GM23248 (cell line): ENCODE results near the gene RITA1. TPM values are rescaled to one million over a fixed set of nuclear protein-coding genes. Genes with fewer than 3 reads are reported as not detected.
"Not testable (repeated sequence)": the region's sequence is repeated elsewhere in the genome, so short reads cannot be mapped to it uniquely, and the experiment has no call there.

Experiments
- DNase-seq: peaks from one replicate; pipeline ENCODE4 v3.0.0-alpha.2; 2015
- H2AFZ ChIP-seq: fragments of 200-600 bp; sonication (generic); 2 replicates; pipeline ENCODE4 v1.6.1; 2016; ENCODE audit warnings: antibody characterized with exemption
- H3F3A ChIP-seq: fragments of 200-600 bp; sonication (generic); 2 replicates; pipeline ENCODE4 v1.6.1; 2016; ENCODE audit warnings: mild to moderate bottlenecking, antibody characterized with exemption, mixed run types; ENCODE audit not compliant: insufficient read depth
- H3K27ac ChIP-seq: fragments of 200-600 bp; sonication (generic); 2 replicates; pipeline ENCODE4 v1.5.1; 2016; ENCODE audit warnings: mild to moderate bottlenecking
- H3K27me3 ChIP-seq: fragments of 200-600 bp; sonication (generic); replicated peaks from 2 replicates; pipeline ENCODE4 v1.6.1; 2016; ENCODE audit warnings: mild to moderate bottlenecking; ENCODE audit not compliant: insufficient read depth
- H3K36me3 ChIP-seq: fragments of 200-600 bp; sonication (generic); 2 replicates; pipeline ENCODE4 v1.6.1; 2016; ENCODE audit warnings: low read depth, mild to moderate bottlenecking
- H3K4me1 ChIP-seq: fragments of 200-600 bp; sonication (generic); 2 replicates; pipeline ENCODE4 v1.6.1; 2016; ENCODE audit warnings: mild to moderate bottlenecking; ENCODE audit not compliant: insufficient read depth
- H3K4me2 ChIP-seq: fragments of 200-600 bp; sonication (generic); one replicate; pipeline ENCODE4 v1.6.1; 2016; ENCODE audit warnings: mild to moderate bottlenecking; ENCODE audit not compliant: unreplicated experiment
- H3K4me3 ChIP-seq: fragments of 200-600 bp; sonication (generic); 2 replicates; pipeline ENCODE4 v1.5.1; 2016; ENCODE audit warnings: mild to moderate bottlenecking
- H3K79me2 ChIP-seq: fragments of 200-600 bp; sonication (generic); 2 replicates; pipeline ENCODE4 v1.6.1; 2016; ENCODE audit warnings: mild to moderate bottlenecking; ENCODE audit not compliant: insufficient read depth
- H3K9ac ChIP-seq: fragments of 200-600 bp; sonication (generic); 2 replicates; pipeline ENCODE4 v1.6.1; 2016; ENCODE audit warnings: mild to moderate bottlenecking
- H3K9me2 ChIP-seq: fragments of 200-600 bp; sonication (generic); 2 replicates; pipeline ENCODE4 v1.6.1; 2016; ENCODE audit warnings: mixed run types, mild to moderate bottlenecking, moderate library complexity; ENCODE audit not compliant: insufficient read depth
- H3K9me3 ChIP-seq: fragments of 200-600 bp; sonication (generic); one replicate; pipeline ENCODE4 v1.6.1; 2017; ENCODE audit warnings: low read depth
- H4K20me1 ChIP-seq: fragments of 200-600 bp; sonication (generic); 2 replicates; pipeline ENCODE4 v1.6.0; 2016; ENCODE audit not compliant: insufficient read depth
- EZH2 ChIP-seq: fragments of 200-600 bp; sonication (generic); IDR thresholded peaks from 2 replicates; pipeline ENCODE4 v1.6.1; 2018; ENCODE audit warnings: antibody characterized with exemption, mild to moderate bottlenecking; ENCODE audit not compliant: insufficient read depth, poor library complexity, severe bottlenecking
- EZH2phosphoT487 ChIP-seq: fragments of 200-600 bp; sonication (generic); IDR thresholded peaks from 2 replicates; pipeline ENCODE4 v1.6.1; 2018; ENCODE audit warnings: antibody characterized with exemption, moderate library complexity, mild to moderate bottlenecking, low read depth; ENCODE audit not compliant: insufficient read depth
- WGBS, 2 experiments: methylation state at CpG; one replicate each; pipeline ENCODE4 v1.1.6; 2015 to 2017; ENCODE audit warnings: low lambda C conversion rate in 2 of 2, low coverage in 1 of 2; ENCODE audit errors: missing lambda C conversion rate in 2 of 2; 5-methylcytosine and 5-hydroxymethylcytosine counted together
- in situ Hi-C: fragments of 300-500 bp; cut with MboI; formaldehyde crosslinking; loops from 2 replicates; pipeline ENCODE4 v1.15.0; 2020
- polyA plus RNA-seq: library from polyadenylated mRNA; unstranded; fragments of >200 nt; fragmentation: Nextera tagmentation; extraction: Ambion mirVana; gene quantifications from 2 replicates; pipeline ENCODE4 v1.2.1, GENCODE V29; 2016
- total RNA-seq: library from RNA; depleted of rRNA; stranded (reverse); fragments of >200 nt; shearing (Covaris generic); gene quantifications from 2 replicates; pipeline ENCODE4 v1.2.3, GENCODE V29; 2014

The RITA1 gene
- total and polyA plus RNA-seq, 2 experiments from 2014 or later = 15.6 to 19.2 TPM

DNA sequence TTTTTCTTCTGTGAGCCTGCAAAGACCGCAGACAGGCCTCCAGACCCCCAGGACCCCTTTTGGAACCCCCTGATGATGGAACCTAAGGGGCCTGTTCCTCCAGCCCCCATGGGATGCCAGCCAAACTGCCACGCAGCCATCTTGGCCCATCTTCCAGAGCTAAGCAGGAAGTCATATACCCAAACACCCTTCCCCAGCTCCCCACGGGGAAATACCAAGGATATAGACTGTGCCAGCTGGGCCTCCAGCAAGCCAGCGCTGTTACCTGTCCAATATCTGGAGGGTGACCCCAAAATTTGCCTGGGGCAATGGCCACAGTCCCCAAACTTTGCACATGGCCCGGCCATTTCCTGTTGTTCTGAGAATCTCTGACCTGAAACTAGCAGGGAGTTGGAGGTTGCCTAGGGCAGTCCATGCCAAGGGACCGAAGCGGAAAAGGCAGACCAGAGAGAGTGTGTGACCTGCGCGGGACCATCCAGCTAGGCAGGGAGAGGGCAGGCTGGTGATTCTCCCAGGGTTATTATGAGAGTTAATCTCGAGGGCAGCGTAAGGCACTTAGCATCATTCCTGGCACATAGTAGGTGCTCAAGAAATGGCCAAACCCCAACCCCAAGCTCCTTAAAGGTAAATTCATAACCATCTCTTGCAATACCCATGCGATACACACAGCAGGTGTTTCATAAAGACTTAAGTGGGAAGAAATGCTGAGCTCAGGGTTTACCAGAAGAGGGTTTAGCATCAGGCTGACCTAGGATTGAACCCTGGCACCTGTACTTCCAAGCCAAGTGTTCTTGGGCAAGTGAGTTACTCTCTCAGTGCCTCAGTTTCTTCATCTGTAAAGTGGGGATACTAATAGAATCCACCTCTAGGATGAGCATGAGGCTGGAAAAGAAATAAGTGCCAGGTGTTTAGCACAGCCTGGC is 47.4 kb upstream of the RITA1 start:
- H3K27me3 ChIP-seq = peaks cover 22% of the 10 kb centered on the region
- H3F3A ChIP-seq = no peaks in the 10 kb centered on the region
- H3K79me2 ChIP-seq = no peaks in the 10 kb centered on the region
- TF ChIP-seq EZH2 (no peak), EZH2phosphoT487 (no peak)
- H3K36me3 ChIP-seq = no peaks in the 10 kb centered on the region
- H2AFZ ChIP-seq = no peak overlapping the region
- WGBS, 2 experiments = 71 to 76% methylated on average over 12 of the region's 12 CpGs
- no peaks in the 10 kb centered on the region for H3K9me2 ChIP-seq
- in situ Hi-C loops = no loop called here
- H4K20me1 ChIP-seq = no peaks in the 10 kb centered on the region
- H3K4me3 ChIP-seq = no peak overlapping the region
- H3K27ac ChIP-seq = no peak overlapping the region
- no peak overlapping the region for H3K9ac ChIP-seq
- H3K4me1 ChIP-seq = no peaks in the 10 kb centered on the region
- no peak overlapping the region for H3K4me2 ChIP-seq
- DNase-seq = no peak
- no peaks in the 10 kb centered on the region for H3K9me3 ChIP-seq

DNA sequence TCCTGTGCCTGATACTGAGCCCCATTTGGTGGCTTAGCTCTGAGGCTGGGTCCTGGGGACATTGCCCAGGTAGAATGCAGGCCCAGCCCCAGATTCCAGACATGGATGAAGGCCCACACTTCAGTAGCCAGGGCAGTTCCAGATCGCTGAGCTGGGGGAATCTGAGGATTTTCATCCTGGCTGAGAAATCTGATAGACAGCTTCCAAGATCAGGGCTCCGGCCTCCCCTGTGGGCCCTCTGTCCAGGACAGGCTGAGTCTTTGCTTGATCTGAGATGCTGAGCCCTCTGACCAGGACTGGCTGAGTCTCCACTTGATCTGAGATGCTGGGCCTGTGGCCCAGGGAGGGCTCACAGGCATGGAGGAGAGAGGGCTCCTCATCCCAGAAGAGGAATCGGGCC is 46.7 kb upstream of the RITA1 start:
- 28 to 55% methylated on average over 3 of the region's 3 CpGs for WGBS, 2 experiments
- Histone ChIP-seq H3K79me2 (no peaks in the 10 kb centered on the region), H3K9me3 (no peaks in the 10 kb centered on the region), H3K27ac (no peak overlapping the region), H3K4me2 (no peak overlapping the region), H3K9ac (no peak overlapping the region), H3K36me3 (no peaks in the 10 kb centered on the region), H4K20me1 (no peaks in the 10 kb centered on the region), H3F3A (no peaks in the 10 kb centered on the region), H2AFZ (no peak overlapping the region), H3K9me2 (no peaks in the 10 kb centered on the region), H3K27me3 (peaks cover 22% of the 10 kb centered on the region), H3K4me3 (no peak overlapping the region), H3K4me1 (no peaks in the 10 kb centered on the region)
- TF ChIP-seq EZH2phosphoT487 (no peak), EZH2 (no peak)
- DNase-seq = no peak
- in situ Hi-C loops = no loop called here

DNA sequence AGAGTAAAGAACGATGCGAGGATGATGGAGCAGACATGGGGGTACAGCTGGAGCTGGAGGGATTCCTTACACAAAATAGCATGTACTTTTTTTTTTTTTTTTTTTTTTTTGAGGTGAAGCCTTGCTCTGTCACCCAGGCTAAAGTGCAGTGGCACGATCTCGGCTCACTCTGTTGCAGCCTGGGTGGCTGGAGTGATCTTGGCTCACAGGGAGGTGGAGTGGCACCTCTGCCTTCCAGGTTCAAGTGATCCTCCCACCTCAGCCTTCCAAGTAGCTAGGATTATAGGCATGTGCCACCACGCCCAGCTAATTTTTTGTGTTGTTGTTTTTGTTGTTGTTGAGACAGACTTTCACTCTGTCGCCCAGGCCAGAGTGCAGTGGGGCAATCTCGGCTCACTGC is 44.8 kb upstream of the RITA1 start:
- Histone ChIP-seq H3K4me3 (no peak overlapping the region), H2AFZ (no peak overlapping the region), H3K9me3 (no peaks in the 10 kb centered on the region), H3K27ac (no peak overlapping the region), H3F3A (no peaks in the 10 kb centered on the region), H3K4me1 (no peaks in the 10 kb centered on the region), H4K20me1 (no peaks in the 10 kb centered on the region), H3K9ac (no peak overlapping the region), H3K79me2 (no peaks in the 10 kb centered on the region), H3K27me3 (peaks cover 18% of the 10 kb centered on the region), H3K4me2 (no peak overlapping the region), H3K36me3 (no peaks in the 10 kb centered on the region), H3K9me2 (no peaks in the 10 kb centered on the region)
- in situ Hi-C loops = loop anchor here (10.0 kb wide), 1 partner anchor 96 kb away; no protein-coding TSS in a partner anchor
- no peak for TF ChIP-seq EZH2phosphoT487
- no peak for TF ChIP-seq EZH2
- no peak for DNase-seq
- WGBS, 2 experiments = 57 to 64% methylated on average over 7 of the region's 7 CpGs

DNA sequence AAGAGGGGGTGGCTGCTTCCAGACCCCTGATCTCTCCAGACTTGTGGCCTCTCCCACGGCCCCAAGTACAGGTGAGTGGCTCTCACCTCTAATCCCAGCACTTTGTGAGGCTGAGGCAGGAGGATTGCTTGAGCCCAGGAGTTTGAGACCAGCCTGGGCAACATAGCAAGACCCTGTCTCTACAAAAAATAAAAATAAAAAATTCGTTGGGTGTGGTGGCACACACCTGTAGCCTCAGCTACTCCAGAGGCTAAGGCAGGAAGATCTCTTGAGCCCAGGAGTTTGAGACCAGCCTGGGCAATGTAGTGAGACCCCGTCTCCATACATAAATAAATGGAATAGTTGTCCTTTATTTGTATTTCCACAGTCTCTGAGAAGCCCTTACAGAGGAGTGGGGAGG is 43.8 kb upstream of the RITA1 start:
- not testable (repeated sequence) for H4K20me1 ChIP-seq, H3K4me3 ChIP-seq, H2AFZ ChIP-seq, DNase-seq, H3K4me1 ChIP-seq, H3K9ac ChIP-seq, H3K27ac ChIP-seq, H3K36me3 ChIP-seq, H3K79me2 ChIP-seq, H3F3A ChIP-seq, H3K4me2 ChIP-seq, H3K9me3 ChIP-seq, H3K9me2 ChIP-seq
- in situ Hi-C loops = loop anchor here (10.0 kb wide), 1 partner anchor 97 kb away; no protein-coding TSS in a partner anchor
- WGBS, 2 experiments = 21 to 30% methylated on average over 3 of the region's 3 CpGs
- peaks cover 13% of the 10 kb centered on the region for H3K27me3 ChIP-seq
